SKM-1 (cell line): ENCODE results near the gene KDM3B.

Experiments
- DNase-seq: peaks from one replicate; lab custom pipeline; 2025; ENCODE audit not compliant: unreplicated experiment; lab: John Stamatoyannopoulos, UW

The KDM3B gene

DNA sequence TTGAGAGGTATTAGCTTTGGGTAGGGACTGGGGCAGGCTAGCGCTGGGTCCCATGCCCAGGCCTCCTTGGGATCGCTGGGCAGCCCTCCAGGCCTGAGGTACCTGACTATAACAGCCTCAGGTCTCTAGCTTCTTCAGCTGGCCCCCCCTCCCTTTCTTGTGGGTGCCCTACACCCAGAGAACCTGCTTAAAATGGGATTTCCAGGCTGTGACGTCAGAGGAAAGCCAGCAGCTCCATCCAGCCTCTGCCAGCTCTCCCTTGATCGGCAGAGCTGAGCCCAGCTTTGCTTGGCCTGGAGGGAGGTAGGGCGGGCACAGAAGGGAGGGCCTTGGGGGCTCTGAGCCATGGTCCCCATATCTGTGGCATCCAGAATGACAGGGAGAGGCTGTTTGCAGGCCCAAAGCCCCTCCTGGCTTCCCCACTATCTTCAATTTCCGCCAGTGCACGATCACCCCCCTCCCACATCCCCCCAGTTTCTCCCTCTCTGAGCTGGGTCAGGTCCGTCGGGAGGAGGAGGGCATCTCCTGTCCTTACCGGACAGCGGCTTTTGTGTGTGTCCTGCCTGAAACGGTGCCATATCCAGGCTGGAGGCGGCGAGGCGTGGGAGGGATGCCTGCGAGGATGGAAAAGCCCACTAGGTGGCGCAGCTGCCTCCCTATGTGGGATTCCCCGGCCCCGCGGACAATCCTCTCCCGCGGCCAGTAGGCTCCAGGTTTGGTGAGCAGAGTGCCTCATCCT lies 97.2 kb downstream of the KDM3B start:
- DNase-seq: peak; percentile 72

DNA sequence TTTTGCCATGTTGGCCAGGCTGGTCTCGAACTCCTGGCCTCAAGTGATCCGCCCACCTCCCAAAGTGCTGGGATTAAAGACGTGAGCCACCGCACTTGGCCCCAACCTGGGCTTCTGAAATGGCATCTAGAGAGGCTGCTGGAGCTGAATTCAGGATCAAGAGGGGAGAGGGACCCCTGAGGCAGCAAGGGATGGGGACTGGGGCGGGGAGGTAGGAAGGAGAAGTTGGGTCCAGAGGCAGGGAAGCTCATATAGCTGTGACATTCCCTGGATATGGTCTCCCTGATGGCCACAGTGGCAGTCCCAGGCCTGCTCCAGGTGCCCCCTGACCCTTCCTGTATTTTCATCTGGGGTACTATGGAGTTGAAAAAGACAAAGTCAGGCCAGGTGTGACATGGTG lies 98.5 kb downstream of the KDM3B start:
- DNase-seq: no peak

- no peak for DNase-seq
These were observed 100.2 kb downstream of the KDM3B start for GRCh38 chr5:138452720-138453119.

DNA sequence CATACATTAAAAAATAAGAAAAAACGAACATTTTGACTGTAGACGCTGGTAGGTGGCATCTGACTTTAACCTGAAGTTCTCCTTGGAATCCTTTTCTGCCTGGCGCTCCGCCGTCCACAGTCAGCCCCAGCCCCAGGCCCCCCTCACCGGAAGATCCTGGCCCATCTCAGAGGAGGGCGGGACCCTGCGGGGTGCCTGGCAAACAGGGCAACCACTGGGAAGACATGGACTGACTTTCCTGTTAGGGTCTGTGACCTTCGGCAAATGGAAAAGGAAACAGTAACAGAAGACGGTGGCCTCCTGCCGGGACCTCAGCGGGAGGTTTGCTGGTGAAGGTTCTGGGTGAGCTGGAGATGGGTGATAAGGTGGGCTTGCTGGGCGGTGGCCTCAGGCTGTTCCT lies 101.1 kb downstream of the KDM3B start:
- no peak for DNase-seq

DNA sequence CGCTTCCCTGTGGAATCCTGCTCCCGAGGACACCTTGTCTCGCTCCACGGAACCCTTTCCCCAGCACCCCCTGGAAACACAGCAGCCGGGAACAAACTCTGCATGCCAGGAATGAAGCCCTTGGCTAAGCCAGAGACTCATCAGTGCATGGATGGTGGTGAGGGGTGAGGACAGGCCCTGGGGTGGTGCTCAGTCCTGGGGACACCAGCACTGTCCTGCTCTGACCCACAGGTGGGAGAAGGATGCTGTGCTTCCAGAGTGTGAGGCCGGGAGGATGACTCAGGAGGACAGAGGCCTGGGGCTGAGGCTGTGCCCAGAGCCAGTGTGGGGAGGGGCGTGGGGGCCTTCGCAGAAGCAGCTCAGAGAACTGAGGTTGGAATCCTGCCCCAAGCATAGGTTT lies 101.6 kb downstream of the KDM3B start:
- no peak for DNase-seq

GRCh38 chr5:138455232-138455930 lies 102.9 kb downstream of the KDM3B start:
- DNase-seq: no peak

DNA sequence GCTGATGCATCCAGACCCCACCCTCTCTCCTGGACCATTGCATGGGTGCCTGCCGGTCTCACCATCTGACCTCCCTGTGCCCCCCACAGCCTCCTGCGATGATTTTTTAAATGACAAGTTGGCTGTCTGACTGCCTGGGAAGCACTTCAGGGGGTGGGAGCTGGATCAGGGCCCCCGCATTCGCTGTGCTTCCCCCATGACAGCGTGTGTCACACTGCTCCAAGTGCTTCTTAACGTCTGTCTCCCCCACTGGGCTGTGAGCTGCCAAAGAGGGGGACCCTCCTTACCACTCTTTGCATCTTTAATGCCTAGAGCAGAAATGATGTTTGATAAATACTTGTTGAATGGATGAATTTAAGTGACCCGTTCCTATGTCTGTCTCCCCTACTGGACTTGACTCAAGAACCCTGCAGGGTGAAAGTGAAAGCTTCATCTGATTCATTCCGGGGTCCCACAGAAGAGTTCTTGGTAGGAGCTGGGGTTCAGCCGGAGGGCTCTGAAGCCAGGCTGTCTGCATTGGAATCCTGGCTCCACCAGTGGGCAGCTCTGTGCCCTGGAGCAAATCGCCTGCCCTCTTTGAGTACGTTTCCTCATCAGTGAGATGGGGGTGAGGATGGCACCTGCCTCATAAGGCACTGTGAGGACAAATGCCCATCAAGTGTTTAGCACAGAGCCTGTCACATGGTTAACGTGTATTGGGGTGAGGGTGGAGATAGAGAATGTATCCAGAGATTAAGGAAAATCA lies 105.2 kb downstream of the KDM3B start:
- DNase-seq: no peak

DNA sequence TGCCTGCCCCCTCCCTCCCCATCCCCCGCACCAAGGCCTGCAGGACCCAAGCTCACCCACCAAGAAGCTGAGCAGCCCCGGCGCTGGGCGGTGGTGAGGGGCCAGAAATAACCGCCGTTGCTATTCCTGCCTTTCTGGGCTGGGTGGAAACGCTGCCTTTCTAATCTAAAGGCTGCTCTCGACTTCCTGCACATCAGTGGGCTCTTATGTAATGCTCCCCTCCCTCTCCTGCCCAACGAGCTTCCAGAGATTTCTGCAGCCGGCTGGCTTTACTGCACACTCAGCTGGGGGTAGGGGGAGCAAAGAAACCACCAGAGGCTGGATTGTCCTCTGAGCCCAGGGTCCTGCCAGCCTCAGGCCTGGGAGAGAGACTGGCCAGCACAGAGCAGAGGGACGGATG lies 105.9 kb downstream of the KDM3B start:
- DNase-seq: no peak

DNA sequence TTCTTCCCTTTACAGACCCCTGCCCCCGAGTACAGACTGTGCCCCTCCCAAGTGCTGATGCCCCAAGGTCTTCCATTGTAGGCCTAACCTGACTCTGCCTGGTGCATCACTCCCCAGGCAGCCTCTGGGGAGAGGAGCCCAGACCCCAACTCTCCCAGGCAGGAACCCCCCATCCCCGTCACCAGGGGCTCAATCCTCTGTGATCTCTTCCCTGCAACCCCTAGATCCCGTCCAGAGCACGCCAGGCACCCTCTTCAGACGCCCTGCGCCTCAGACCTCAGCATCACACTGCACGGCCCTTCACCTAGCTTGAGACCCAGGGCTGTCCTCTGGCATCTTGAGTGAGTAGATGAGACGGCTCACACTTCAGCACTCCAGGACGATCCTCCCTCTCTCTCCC lies 106.4 kb downstream of the KDM3B start:
- no peak for DNase-seq

- DNase-seq: no peak
These were observed 106.9 kb downstream of the KDM3B start for GRCh38 chr5:138459311-138459933.

DNA sequence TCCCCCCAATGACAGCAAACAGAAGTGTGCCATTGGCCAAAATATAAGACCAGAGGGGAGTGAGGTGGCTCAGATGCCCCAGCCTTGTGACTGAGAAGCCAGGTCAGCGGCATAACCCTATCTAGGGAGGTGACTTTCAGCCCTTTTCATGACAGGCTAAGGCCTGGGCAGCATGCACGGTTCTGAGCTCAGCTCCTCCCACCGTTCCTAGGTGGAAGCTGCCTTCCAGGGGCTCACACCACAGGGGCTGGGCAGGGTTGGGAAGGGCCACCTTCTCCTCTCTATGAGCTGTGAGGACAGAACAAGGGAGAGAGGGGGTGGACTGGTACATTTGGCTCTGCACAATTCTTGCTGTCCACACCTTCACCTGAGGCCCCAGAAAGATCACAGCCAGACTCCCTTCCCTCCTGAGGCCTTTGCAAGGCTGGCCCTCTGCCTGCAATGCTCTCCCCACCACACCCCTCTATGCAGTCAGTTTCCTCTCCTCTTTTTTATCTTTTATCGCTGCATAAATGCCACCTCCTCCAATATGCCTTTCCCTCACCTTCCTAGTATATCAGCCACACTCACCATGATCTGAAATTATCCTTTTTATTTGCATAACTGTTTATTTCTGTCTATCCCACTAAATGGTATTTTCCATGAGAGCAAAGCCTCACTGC lies 107.7 kb downstream of the KDM3B start:
- DNase-seq: no peak

DNA sequence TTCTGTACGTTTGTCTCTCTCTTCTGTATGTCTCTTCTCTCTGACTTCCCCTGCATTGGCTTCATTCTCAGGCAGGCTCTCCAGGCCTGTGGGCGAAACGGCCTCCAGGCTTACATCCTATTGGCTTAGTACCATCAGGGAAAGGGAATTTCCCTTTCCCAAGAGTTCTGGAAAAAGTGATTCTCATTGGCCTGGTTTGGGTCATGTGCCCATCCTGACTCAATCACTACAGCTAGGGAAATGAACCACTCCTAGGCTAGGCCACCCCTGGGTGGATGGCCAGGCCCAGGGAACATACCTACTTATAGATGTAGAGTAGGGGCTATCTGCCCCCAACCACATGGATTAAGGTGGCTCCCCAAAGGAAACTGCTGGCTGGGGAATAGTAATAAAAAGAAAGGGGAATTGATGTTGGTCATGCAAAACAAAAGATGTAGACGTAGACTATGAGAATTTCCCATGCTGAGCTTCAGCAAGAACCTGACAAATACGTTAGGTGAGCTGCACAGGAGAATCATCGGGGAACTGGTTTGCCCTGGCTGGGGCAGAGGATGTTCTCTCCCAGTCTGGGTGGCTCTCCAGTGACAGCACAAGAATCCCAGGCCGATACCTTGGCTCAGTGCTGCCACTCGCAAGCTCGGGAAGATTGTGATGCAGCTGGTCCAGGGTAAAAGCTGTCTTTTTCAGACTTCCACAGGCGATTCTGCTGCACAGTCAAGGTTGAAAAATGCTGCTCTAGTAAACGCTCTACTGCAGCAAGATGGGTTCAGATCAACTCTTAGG lies 109.0 kb downstream of the KDM3B start:
- no peak for DNase-seq

DNA sequence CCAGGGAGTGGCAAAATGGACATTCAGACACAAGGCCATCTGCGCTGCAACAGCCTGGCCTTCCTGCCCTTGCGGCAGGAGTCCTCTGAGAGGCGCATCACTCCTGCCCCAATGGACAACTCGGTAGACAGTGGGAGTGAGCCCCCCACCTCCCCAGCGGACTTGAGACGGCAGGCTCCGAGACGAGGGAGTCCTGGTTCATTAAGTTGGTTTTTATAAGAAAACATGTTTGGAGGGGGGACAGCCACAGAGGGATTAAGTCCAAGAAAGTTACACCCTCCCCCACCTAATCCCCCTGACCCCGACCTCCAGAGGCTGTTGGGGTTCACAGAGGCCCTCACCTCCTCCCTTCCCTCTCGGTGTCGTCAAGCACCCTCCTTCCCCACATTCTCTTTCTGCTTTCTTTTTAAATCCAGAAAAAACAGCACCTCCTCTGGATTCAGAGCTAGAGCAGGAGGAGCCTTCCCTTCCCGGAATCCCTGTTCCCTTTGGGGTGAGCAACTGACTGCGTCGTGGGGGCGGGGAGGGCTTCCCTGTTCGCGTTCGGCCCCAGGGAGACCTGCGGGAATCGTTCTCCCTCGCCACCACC lies 111.0 kb downstream of the KDM3B start:
- DNase-seq: no peak

DNA sequence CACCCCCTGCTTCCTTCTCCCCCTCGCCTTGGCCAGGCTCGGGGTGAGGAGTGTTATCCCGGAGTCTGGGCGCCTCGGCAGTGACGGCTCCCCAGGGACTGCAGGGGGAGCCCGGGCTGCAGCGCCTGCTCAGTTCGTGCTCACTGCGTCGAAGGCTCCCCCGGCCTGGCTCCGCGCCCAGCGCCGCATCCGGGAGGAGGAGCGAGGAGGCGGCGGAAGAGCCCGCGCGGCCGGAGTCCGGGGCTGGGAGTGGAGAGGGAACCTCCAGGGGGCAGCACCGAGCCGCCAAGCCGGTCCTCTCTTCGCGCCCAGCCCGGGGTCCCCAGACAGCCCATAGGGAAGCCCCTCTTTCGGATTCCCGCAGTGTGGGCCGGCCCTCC lies 111.5 kb downstream of the KDM3B start:
- DNase-seq: peak; percentile 81

DNA sequence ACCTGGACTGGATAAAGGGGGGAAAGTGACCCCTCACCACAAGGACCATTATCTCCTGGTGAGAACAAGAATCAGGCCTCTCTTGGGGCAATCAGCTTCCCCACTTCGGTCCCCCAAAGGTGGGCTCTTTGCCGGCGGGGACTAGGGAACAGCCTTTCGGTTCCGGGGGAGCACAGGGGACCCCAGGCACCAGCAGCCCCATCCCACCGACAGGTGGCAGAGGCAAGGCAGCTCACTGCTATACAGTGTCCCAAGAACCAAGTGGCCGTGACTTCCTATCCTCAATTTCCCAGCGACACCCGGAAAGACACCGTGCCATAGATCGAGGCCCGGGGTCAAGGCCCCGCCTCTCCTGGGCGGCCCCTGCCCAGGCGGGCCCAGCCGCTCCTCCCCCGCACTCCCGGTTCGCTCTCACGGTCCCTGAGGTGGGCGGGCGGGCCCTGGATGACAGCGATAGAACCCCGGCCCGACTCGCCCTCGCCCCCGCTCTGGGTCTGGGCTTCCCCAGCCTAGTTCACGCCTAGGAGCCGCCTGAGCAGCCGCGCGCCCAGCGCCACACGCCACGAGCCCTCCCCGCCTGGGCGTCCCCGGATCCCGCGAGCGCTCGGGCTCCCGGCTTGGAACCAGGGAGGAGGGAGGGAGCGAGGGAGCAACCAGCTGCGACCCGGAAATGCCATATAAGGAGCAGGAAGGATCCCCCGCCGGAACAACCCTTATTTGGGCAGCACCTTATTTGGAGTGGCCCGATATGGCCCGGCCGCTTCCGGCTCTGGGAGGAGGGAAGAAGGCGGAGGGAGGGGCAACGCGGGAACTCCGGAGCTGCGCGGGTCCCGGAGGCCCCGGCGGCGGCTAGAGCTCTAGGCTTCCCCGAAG lies 112.1 kb downstream of the KDM3B start:
- DNase-seq: peak; percentile 95

DNA sequence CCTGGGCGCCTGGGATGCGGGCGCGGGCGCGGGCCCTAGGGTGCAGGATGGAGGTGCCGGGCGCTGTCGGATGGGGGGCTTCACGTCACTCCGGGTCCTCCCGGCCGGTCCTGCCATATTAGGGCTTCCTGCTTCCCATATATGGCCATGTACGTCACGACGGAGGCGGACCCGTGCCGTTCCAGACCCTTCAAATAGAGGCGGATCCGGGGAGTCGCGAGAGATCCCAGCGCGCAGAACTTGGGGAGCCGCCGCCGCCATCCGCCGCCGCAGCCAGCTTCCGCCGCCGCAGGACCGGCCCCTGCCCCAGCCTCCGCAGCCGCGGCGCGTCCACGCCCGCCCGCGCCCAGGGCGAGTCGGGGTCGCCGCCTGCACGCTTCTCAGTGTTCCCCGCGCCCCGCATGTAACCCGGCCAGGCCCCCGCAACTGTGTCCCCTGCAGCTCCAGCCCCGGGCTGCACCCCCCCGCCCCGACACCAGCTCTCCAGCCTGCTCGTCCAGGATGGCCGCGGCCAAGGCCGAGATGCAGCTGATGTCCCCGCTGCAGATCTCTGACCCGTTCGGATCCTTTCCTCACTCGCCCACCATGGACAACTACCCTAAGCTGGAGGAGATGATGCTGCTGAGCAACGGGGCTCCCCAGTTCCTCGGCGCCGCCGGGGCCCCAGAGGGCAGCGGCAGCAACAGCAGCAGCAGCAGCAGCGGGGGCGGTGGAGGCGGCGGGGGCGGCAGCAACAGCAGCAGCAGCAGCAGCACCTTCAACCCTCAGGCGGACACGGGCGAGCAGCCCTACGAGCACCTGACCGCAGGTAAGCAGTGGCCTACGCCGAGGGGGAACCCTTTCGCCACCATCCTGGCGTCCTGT lies 113.0 kb downstream of the KDM3B start, which contains the start of gene EGR1:
EGR1 (plus strand) TSS at position 219 of the 864 bp plus-strand sequence; CDS start at position 502, 283 bp downstream.
- peak; percentile 86 for DNase-seq

DNA sequence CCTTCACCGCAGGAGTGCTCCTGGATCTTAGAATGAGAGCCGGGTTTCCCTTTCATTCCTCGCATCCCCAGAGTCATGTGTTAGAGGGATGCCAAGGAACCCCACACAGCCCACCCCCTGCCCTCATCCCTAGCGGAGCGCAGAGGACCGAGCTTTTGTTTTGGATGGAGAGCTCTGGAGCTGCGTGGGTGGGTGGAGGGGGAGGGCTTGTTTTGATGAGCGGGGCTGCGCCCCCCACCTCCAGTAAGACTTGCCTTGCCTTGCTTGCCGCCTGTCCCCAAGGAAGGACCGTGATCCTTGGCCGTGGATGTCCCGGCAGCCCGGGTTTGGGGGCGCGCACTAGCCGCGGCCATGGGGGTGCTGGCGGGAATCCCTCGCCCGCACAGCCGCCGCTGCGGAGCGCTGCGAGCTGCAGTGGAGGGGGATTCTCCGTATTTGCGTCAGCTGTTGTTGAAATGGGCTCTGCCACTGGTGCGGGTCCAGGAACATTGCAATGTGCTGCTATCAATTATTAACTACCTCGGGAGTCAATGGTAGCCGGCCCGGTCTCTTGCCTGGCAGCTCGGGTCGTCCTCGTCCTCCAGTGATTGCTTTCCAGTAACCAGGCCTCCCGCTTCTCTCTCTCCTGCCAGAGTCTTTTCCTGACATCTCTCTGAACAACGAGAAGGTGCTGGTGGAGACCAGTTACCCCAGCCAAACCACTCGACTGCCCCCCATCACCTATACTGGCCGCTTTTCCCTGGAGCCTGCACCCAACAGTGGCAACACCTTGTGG lies 113.8 kb downstream of the KDM3B start:
- no peak for DNase-seq
